ENCODE measurements around the gene BTBD6.

Gene BTBD6

DNA sequence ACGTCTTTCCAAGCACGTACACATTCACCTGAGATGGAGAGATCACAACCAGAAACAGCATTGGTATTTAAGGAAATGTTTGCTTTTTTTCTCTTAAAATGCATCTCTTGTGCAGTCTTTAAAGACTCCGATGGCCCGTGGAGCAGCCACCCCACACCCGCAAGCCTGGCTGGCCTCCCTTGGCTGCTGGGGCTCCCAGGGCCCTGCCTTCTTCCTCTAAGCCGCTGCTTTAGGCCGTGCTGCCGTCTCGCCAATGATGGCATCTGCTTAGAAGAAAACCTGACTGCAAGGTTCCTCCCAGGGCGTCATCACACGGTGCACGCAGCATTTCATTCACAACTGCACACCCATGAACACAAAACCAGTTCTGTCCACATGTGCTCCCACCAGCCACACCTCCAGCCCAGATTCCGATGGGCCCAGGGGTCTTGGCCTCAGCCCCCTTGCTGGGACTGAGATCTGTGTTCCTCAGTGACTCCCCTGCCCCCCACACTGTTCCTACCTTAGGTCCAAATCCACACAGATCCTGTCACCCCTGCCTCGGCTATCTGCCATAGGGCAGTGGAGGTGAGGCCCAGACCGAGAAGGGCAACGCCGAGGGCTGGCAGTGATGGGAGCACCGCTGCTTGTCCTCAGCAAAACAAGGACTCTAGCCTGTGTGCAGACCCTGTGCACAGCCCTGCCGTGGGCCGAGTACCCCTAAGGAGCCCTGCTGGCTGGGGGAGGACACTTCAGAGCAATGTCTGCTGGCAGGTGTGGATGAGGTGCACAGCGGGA is 4.4 kb downstream of the BTBD6 start:
- H3K4me3 ChIP-seq (replicated peaks; ENCODE audit: low read depth, low read length) = no peak overlapping the region
- no peak for DNase-seq (ENCODE audit: extremely low read depth, low read depth)
- TF ChIP-seq, protein P1, sequence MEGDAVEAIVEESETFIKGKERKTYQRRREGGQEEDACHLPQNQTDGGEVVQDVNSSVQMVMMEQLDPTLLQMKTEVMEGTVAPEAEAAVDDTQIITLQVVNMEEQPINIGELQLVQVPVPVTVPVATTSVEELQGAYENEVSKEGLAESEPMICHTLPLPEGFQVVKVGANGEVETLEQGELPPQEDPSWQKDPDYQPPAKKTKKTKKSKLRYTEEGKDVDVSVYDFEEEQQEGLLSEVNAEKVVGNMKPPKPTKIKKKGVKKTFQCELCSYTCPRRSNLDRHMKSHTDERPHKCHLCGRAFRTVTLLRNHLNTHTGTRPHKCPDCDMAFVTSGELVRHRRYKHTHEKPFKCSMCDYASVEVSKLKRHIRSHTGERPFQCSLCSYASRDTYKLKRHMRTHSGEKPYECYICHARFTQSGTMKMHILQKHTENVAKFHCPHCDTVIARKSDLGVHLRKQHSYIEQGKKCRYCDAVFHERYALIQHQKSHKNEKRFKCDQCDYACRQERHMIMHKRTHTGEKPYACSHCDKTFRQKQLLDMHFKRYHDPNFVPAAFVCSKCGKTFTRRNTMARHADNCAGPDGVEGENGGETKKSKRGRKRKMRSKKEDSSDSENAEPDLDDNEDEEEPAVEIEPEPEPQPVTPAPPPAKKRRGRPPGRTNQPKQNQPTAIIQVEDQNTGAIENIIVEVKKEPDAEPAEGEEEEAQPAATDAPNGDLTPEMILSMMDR (IDR thresholded peaks at IDR 0.05; ENCODE audit: low read depth, low read length, missing control alignments) = no peak

DNA sequence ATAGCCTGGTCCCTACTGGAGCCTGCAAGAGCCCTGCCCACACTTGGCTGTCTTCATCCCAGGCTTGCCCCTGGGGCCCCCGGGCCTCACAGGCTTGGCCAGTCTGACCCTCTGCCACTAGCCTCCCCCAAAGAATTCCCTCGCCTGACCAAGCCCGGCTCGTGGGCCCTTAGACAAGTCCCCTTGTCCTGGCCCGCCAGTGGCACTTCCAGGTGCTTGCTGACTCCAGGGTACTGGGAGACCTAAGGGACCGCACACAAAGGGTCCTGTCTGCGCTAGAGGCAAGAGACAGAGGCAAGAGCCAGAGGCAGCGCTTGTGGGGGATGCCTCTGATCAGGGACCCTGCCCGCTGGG is 5.0 kb downstream of the BTBD6 start:
- H3K4me3 ChIP-seq (replicated peaks; ENCODE audit: low read depth, low read length) = no peak overlapping the region
- TF ChIP-seq, protein P1 (IDR thresholded peaks at IDR 0.05; ENCODE audit: low read depth, low read length, missing control alignments) = no peak
- DNase-seq (ENCODE audit: extremely low read depth, low read depth) = no peak

DNA sequence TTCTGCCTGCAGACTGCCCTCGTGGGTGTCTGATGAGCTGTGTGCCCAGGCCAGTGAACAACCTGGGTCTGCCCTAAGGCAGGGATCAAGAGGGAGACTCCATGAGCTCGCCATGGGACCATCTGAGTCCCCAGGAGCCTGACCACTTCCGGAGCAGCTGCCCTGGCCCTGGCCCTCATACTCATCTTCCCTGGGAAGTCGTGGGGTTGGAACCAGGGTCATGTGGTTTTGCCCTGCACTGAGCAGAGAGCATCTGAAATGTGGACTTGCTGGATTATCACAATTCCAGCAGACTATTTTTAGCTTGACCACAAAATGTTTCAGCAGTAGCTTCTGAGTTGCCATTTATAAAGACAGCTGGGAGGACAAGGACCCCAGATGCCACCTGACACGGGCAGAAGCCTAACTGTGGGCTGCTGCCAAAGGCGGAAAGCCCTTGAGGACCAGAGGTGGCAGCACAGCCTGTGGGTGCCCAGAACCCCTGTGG is 6.7 kb downstream of the BTBD6 start:
- H3K4me3 ChIP-seq (replicated peaks; ENCODE audit: low read depth, low read length) = no peak overlapping the region
- DNase-seq (ENCODE audit: extremely low read depth, low read depth) = no peak
- TF ChIP-seq, protein P1 (IDR thresholded peaks at IDR 0.05; ENCODE audit: low read depth, low read length, missing control alignments) = no peak

DNA sequence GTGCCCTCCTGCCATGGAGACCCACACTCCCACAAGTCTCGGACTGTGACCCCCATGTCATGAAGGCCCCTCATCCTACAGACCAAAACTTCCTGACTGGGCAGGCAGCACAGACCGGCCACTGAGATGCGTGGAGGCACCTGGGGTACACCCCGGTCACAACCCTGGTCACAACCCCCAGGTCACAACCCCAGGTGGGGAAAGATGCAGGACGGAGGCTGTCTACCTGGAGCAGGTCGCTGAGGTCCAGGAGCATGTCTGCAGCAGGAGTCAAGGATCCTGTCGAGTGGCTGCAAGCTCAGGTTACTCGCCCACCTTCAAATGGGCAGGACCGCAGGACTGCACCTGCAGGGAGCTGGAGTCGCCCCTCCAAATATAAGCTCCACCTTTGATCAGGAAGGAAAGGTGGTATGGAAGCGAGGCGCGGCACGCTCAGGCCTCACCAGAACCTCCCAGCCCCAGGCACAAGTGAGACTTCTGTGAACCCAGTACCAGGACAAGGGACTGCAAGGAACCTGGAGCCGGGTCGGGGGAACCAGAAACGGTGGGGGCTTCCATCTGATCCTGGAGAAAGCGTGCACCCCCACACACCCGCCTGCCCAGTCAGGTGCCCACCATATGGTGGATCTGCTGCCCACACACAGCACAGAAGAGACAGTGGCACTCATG is 8.1 kb downstream of the BTBD6 start:
- TF ChIP-seq, protein P1 (IDR thresholded peaks at IDR 0.05; ENCODE audit: low read depth, low read length, missing control alignments) = no peak
- DNase-seq (ENCODE audit: extremely low read depth, low read depth) = no peak
- H3K4me3 ChIP-seq (replicated peaks; ENCODE audit: low read depth, low read length) = no peak overlapping the region

DNA sequence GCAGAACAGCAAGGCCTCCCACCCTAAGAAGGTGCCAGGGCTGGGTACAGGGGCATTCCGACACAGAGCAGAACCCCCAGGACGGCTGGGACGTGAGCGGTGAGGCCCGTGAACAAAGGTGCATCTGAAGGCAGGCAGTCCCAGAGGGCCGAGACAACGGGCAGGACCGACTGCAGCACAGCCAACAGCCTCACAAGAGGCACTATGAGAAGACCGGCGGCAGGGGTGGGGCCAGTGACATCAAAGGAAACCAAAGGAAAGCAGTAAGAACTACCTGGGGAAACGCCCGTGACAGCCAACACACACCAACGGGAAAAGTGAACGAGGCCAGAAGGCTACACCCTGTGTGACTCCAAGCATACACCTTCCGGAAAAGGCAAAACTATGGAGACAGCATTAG is 9.1 kb downstream of the BTBD6 start:
- H3K4me3 ChIP-seq (replicated peaks; ENCODE audit: low read depth, low read length) = no peak overlapping the region
- no peak for DNase-seq (ENCODE audit: extremely low read depth, low read depth)
- TF ChIP-seq, protein P1 (IDR thresholded peaks at IDR 0.05; ENCODE audit: low read depth, low read length, missing control alignments) = no peak

DNA sequence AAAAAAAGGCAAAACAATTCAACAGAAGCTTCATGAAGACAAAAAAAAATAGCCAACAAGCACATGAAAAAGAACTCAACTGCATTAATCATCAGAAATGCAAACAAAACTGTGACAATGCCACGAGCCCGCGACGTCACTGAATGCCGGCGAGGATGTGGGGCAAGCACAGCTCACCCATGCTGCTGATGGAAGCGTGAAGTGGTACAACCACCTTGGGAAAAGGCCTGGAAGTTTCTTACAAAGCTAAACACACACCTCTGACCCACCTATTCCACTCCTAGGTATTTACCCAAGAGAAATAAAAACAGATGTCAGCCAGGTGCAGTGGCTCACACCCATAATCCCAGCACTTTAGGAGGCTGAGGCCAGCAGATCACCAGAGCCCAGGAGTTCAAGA is 10.5 kb downstream of the BTBD6 start:
- TF ChIP-seq, protein P1 (IDR thresholded peaks at IDR 0.05; ENCODE audit: low read depth, low read length, missing control alignments) = no peak
- no peak for DNase-seq (ENCODE audit: extremely low read depth, low read depth)

More for the DNA sequence above, 10.5 kb downstream of the BTBD6 start:
- H3K4me3 ChIP-seq (replicated peaks; ENCODE audit: low read depth, low read length) = no peak overlapping the region

Measured in HFF-Myc (cell line).